ENCODE results near the gene PSMB8.
A peak's percentile ranks its signal among the peaks of the same experiment; 100 is the strongest.

The PSMB8 gene

GRCh38 chr6:32857156-32857891, 13.5 kb upstream of the PSMB8 start:
- no peak for DNase-seq (ENCODE audit: low read depth, low spot score)

GRCh38 chr6:32855467-32856174, 11.8 kb upstream of the PSMB8 start:
- no peak for DNase-seq (ENCODE audit: low read depth, low spot score)

DNA sequence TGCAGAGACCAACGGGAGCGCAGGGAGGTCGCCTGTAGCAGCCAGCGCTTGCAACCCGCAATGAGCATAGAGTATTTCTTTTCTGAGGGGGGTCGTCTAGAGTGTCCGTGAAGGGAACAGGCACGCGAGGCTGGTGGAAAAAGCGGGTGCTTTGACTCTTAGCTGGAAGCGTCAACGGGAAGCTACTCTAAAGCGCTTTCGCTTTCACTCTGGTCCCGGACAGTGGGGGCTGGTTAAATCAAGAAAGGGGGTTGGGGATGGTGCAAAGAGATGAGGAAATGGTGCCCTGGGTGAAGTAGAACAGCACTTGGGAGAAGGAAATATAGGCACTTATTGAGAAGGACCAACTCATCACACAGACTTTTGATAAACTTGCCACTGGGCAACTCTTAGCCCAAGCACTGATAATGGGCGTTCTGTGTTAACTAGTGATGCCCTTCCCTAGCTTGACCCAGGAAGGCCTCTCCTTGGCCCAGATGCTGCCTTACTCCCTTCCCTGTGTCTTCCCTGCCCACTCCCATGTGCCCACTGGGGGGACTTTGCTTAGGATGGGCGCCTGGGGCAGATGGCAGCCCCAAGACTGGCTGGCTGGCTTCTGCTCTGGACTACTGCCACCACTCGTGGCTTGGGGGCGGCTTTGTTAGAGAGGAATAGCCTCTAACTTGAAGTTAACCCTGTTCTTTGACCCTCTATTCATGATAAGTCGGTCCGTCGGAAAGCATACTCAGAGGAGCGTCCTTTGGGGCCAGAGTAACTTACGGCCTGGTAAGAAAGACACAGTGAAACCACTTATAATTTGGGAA, 10.7 kb upstream of the PSMB8 start:
- peak; percentile 58 for DNase-seq (ENCODE audit: low read depth, low spot score)

GRCh38 chr6:32853541-32854375, 9.9 kb upstream of the PSMB8 start, which contains the start of the genes PSMB9 and TAP1:
Gene PSMB9, plus strand, starts transcription at chr6:32854192. Its CDS starts 38 bp downstream, at chr6:32854230.
Gene TAP1, minus strand, starts transcription at chr6:32853704. Its CDS starts 68 bp downstream, at chr6:32853636.
- DNase-seq (ENCODE audit: low read depth, low spot score) = peak; percentile 96

DNA sequence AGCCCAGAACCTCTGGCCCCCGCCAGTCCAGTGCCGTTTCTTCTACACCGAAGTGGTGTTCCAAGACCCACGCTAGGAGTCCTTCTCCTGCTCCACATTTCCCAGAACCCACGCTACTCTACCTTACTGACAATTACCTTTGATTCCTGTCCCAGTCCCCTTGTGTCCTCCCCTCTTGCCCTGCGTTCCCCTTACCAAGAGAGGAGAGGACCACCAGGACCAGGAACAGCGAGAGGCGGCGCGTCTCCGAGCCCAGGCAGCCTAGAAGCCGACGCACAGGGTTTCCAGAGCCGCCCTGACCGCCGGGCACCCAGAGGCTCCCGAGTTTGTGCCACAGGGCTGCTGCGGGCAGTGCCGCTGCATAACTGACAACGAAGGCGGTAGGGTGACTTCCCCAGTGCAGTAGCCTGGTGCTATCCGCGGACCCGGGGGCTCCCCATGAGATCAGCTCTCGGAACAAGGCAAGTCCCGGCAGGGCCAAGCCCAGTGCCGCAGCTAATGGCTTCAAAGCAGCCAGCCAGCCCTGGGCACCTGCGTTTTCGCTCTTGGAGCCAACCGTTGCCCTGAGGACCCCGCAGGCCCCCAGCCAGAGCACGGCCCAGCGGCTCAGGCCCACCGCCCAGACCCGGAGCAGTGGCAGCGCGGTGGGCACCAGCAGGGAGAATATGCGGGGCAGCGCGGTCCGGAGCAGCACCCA, 9.1 kb upstream of the PSMB8 start:
- no peak for DNase-seq (ENCODE audit: low read depth, low spot score)

GRCh38 chr6:32852018-32852843, 8.4 kb upstream of the PSMB8 start:
- no peak for DNase-seq (ENCODE audit: low read depth, low spot score)

DNA sequence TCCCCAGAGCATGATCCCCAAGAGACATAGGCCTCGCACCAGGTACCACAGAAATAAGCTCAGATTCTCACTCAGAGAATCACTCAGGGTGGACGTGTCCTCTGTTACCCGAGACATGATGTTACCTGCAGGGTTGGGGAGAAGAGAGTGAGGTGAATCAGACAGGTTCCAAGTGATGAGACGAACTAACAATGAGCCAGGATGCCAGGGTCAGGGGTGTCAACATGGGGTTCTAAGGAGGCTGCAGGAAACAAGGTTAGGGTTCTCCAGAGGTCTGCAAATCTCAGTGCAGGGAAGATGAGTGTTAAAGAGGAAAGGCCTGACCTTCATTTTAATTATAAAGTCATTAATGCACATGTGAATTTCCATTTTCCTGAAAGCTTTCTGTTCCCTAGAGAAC, 7.2 kb upstream of the PSMB8 start:
- no peak for DNase-seq (ENCODE audit: low read depth, low spot score)

DNA sequence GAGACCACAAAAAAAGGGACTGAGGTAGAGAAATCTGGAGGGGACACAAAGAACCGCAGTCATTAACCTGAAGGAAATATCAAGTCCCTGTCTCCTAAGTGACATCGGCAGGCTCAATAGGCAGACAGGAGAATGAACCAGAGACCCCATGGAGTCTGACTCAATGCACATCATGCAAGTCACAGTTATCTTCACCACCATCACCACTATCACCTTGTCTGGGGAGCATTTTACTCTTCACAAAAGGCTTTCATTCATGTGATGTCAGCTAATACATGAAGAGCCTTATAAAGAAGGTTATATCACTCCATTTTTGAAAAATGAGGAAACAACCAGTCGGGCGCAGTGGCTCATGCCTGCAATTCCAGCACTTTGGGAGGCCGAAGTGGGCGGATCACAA, 5.3 kb upstream of the PSMB8 start:
- no peak for DNase-seq (ENCODE audit: low read depth, low spot score)

GRCh38 chr6:32847795-32848194, 3.9 kb upstream of the PSMB8 start:
- DNase-seq (ENCODE audit: low read depth, low spot score) = no peak

DNA sequence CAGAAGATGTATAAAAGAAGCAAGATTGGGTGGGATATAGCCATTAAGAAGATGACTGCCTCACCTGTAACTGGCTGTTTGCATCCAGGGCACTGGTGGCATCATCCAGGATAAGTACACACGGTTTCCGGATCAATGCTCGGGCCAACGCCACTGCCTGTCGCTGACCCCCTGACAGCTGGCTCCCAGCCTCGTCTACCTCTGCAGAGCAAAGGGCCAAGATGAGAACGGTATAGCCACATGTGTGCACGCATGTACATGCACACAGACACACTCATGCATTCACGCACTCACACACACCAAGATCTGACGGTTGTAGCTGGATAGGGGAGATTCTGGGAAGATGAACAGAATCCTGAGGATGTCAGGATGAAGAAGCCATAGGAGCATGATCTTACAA, 3.2 kb upstream of the PSMB8 start:
- no peak for DNase-seq (ENCODE audit: low read depth, low spot score)

GRCh38 chr6:32845384-32845884, 1.6 kb upstream of the PSMB8 start:
- no peak for DNase-seq (ENCODE audit: low read depth, low spot score)

GRCh38 chr6:32844839-32845383, 1.1 kb upstream of the PSMB8 start:
- no peak for DNase-seq (ENCODE audit: low read depth, low spot score)

DNA sequence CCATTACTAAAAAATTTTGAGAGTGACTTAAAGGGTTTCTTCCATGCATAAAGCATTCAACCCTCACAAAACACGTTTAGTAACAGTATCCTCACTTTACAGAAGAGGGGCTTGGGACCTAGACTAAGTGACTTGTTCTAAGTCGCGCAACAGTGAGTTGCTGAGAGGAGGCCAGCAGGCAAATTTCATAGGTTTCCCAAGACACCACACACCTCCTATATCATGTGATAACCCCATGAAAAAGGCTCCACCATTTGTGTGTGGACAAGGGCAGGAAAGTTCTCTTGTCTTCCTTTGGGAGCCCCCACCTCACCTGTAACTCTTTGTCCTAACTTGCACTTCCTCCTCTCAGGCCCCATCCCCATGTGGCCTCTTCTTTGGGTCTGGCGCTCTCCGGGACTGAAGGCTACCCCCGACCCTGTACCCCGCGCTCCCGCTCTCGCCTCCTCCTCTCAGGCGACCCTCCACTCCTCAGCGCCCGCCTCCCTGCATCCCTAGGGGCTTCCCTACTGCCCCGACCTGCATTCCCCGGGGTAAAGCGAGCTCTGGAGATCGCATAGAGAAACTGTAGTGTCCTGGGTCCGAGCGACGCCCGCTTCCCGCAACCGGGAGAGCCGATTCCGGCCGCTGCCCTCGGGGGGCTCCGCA, 392 bp downstream of the PSMB8 start:
- DNase-seq (ENCODE audit: low read depth, low spot score) = no peak

GRCh38 chr6:32842690-32843089, 1.2 kb downstream of the PSMB8 start:
- no peak for DNase-seq (ENCODE audit: low read depth, low spot score)

DNA sequence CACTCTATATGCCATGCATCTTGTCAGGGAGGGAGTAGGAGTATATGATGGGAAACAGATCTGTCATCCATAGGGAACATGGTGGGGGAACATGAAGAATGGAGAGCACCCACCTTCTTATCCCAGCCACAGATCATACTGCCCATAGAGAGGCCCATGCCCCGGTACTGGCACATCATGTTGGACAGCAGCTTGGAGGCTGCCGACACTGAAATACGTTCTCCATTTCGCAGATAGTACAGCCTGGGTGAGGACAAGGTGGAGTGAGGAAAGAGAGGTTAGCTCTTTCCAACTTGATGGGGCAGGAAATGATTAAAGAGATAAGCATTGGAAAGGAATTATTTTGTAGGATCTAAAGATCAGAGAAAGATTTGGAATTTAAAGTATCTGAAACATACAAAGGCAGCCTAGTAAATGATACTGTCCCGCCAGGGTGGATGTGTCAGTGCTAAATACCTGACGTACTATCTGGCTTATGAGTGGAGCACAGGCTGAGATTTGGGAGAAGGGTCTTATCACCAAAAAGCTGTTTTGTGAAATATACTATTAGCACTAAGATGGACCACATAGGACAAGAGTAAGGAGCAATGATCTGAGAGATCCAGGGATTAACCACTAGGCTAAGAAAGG, 1.7 kb downstream of the PSMB8 start:
- no peak for DNase-seq (ENCODE audit: low read depth, low spot score)

GRCh38 chr6:32840604-32841246, 3.1 kb downstream of the PSMB8 start:
- no peak for DNase-seq (ENCODE audit: low read depth, low spot score)

GRCh38 chr6:32839356-32839755, 4.5 kb downstream of the PSMB8 start:
- no peak for DNase-seq (ENCODE audit: low read depth, low spot score)

Data from activated naive CD8-positive, alpha-beta T cell treated with anti-CD3 and anti-CD28 coated beads, Interleukin-2, amount 50 U/mL, for 16 hours (primary cell).